Ishikawa (cell line): ENCODE data around the gene EPS8.

Source experiments
- CREB1 ChIP-seq: IDR thresholded peaks from 2 replicates; pipeline ENCODE4 v1.6.1; 2012; ENCODE audit warnings: low read depth
- EGR1 ChIP-seq: IDR thresholded peaks from 2 replicates; pipeline ENCODE4 v1.6.1; 2012
- EP300 ChIP-seq: IDR thresholded peaks from 2 replicates; pipeline ENCODE4 v1.6.1; 2012; ENCODE audit warnings: borderline replicate concordance
- FOXM1 ChIP-seq: IDR thresholded peaks from 2 replicates; pipeline ENCODE4 v1.6.1; 2012; ENCODE audit warnings: low read depth, borderline replicate concordance
- MAX ChIP-seq: IDR thresholded peaks from 2 replicates; pipeline ENCODE4 v1.6.1; 2012
- RAD21 ChIP-seq: IDR thresholded peaks from 2 replicates; pipeline ENCODE4 v1.6.1; 2012; ENCODE audit warnings: low read depth
- TAF1 ChIP-seq: IDR thresholded peaks from 2 replicates; pipeline ENCODE4 v1.6.1; 2012; ENCODE audit warnings: low read depth, mild to moderate bottlenecking
- TCF12 ChIP-seq: IDR thresholded peaks from 2 replicates; pipeline ENCODE4 v1.6.1; 2012; ENCODE audit warnings: low read depth
- TEAD4 ChIP-seq: IDR thresholded peaks from 2 replicates; pipeline ENCODE4 v1.6.1; 2012
- YY1 ChIP-seq: IDR thresholded peaks from 2 replicates; pipeline ENCODE4 v1.6.1; 2012; ENCODE audit warnings: low read depth
- TF ChIP-seq, protein P1 (sequence below): IDR thresholded peaks from 2 replicates; pipeline ENCODE4 v1.6.1; 2012; ENCODE audit warnings: low read depth, mild to moderate bottlenecking
- TF ChIP-seq, protein P2 (sequence below): IDR thresholded peaks from 2 replicates; pipeline ENCODE4 v1.6.1; 2012

DNA sequence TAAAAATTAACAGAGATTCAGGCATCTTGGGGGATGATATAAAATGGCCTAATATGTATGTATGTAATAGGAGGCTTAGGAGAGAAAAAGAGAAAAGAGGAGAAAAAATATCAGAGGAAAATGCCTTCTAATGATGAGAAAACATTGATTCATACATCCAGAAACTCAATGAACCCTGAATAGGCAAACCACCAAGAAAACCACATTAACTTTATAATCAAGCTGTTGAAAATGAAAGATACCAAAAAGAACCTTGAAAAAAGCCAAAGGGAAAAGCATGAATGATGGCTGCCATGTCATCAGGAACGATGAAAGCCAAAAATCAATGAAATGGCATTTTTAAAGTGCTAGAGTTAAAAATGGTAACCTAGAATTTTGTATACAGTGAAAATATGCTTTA, 180.2 kb downstream of the EPS8 start:
- TF ChIP-seq MAX (no peak), TAF1 (no peak), EP300 (no peak), RAD21 (no peak), FOXM1 (no peak), YY1 (no peak), TEAD4 (no peak), TCF12 (no peak), CREB1 (no peak), EGR1 (no peak)
- TF ChIP-seq, protein P1, sequence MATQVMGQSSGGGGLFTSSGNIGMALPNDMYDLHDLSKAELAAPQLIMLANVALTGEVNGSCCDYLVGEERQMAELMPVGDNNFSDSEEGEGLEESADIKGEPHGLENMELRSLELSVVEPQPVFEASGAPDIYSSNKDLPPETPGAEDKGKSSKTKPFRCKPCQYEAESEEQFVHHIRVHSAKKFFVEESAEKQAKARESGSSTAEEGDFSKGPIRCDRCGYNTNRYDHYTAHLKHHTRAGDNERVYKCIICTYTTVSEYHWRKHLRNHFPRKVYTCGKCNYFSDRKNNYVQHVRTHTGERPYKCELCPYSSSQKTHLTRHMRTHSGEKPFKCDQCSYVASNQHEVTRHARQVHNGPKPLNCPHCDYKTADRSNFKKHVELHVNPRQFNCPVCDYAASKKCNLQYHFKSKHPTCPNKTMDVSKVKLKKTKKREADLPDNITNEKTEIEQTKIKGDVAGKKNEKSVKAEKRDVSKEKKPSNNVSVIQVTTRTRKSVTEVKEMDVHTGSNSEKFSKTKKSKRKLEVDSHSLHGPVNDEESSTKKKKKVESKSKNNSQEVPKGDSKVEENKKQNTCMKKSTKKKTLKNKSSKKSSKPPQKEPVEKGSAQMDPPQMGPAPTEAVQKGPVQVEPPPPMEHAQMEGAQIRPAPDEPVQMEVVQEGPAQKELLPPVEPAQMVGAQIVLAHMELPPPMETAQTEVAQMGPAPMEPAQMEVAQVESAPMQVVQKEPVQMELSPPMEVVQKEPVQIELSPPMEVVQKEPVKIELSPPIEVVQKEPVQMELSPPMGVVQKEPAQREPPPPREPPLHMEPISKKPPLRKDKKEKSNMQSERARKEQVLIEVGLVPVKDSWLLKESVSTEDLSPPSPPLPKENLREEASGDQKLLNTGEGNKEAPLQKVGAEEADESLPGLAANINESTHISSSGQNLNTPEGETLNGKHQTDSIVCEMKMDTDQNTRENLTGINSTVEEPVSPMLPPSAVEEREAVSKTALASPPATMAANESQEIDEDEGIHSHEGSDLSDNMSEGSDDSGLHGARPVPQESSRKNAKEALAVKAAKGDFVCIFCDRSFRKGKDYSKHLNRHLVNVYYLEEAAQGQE: no peak
- TF ChIP-seq, protein P2, sequence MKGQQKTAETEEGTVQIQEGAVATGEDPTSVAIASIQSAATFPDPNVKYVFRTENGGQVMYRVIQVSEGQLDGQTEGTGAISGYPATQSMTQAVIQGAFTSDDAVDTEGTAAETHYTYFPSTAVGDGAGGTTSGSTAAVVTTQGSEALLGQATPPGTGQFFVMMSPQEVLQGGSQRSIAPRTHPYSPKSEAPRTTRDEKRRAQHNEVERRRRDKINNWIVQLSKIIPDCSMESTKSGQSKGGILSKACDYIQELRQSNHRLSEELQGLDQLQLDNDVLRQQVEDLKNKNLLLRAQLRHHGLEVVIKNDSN: no peak
